Loucy (cell line): ENCODE data around the gene C6orf120.
A peak's percentile ranks its signal among the peaks of the same experiment; 100 is the strongest.

Source experiments
- H2AFZ ChIP-seq: fragments of 200-600 bp; sonication (generic); 2 replicates; pipeline ENCODE4 v1.6.0; 2016; ENCODE audit warnings: antibody characterized with exemption, mild to moderate bottlenecking, low read length, moderate library complexity
- H3F3A ChIP-seq: fragments of 200-600 bp; 2 replicates; pipeline ENCODE4 v1.6.0; 2016; ENCODE audit warnings: antibody characterized with exemption, low read depth, mild to moderate bottlenecking
- H3K27me3 ChIP-seq: fragments of 200-600 bp; sonication (generic); 2 replicates; pipeline ENCODE4 v1.6.1; 2014; ENCODE audit warnings: low read length, mild to moderate bottlenecking; ENCODE audit not compliant: insufficient read depth, poor library complexity, severe bottlenecking
- H3K36me3 ChIP-seq: fragments of 200-600 bp; sonication (generic); 2 replicates; pipeline ENCODE4 v1.6.1; 2016; ENCODE audit warnings: low read length; ENCODE audit not compliant: insufficient read depth
- H3K4me1 ChIP-seq: fragments of 200-600 bp; sonication (generic); 2 replicates; pipeline ENCODE4 v1.5.1; 2014; ENCODE audit warnings: low read length, mild to moderate bottlenecking; ENCODE audit not compliant: insufficient read depth, poor library complexity, severe bottlenecking
- H3K4me2 ChIP-seq: fragments of 200-600 bp; sonication (generic); 2 replicates; pipeline ENCODE4 v1.6.0; 2014; ENCODE audit warnings: antibody characterized with exemption, low read length, low read depth, mild to moderate bottlenecking; ENCODE audit not compliant: poor library complexity, severe bottlenecking
- H3K4me3 ChIP-seq: fragments of 200-600 bp; sonication (generic); 2 replicates; pipeline ENCODE4 v1.5.1; 2014; ENCODE audit warnings: low read length, mild to moderate bottlenecking, mixed read lengths; ENCODE audit not compliant: poor library complexity, severe bottlenecking
- H3K79me2 ChIP-seq: fragments of 200-600 bp; sonication (generic); 2 replicates; pipeline ENCODE4 v1.6.1; 2014; ENCODE audit warnings: low read length; ENCODE audit not compliant: insufficient read depth
- H3K9ac ChIP-seq: fragments of 200-600 bp; sonication (generic); 2 replicates; pipeline ENCODE4 v1.6.0; 2014; ENCODE audit warnings: mild to moderate bottlenecking, low read depth, low read length, moderate library complexity; ENCODE audit not compliant: poor library complexity, severe bottlenecking
- H3K9me2 ChIP-seq: fragments of 200-600 bp; sonication (generic); replicated peaks from 2 replicates; pipeline ENCODE4 v1.6.1; 2016; ENCODE audit warnings: low read depth, low read length, mixed read lengths
- H3K9me3 ChIP-seq: fragments of 200-600 bp; sonication (generic); 2 replicates; pipeline ENCODE4 v1.6.1; 2014; ENCODE audit warnings: mild to moderate bottlenecking, antibody characterized with exemption, low read length, low read depth; ENCODE audit not compliant: insufficient read depth
- H4K20me1 ChIP-seq: fragments of 200-600 bp; sonication (generic); 2 replicates; pipeline ENCODE4 v1.6.0; 2014; ENCODE audit warnings: antibody characterized with exemption, low read length, mild to moderate bottlenecking; ENCODE audit not compliant: insufficient read depth, poor library complexity, severe bottlenecking
- EZH2phosphoT487 ChIP-seq: fragments of 200-600 bp; IDR thresholded peaks from 2 replicates; pipeline ENCODE4 v1.6.1; 2018; ENCODE audit warnings: antibody characterized with exemption, mild to moderate bottlenecking, moderate library complexity, borderline replicate concordance
- TF ChIP-seq, protein P1 (sequence below): fragments of 200-600 bp; sonication (generic); conservative IDR thresholded peaks from 2 replicates; pipeline ENCODE4 v1.5.1; 2014; ENCODE audit warnings: mild to moderate bottlenecking, antibody characterized with exemption, low read length

The C6orf120 gene

DNA sequence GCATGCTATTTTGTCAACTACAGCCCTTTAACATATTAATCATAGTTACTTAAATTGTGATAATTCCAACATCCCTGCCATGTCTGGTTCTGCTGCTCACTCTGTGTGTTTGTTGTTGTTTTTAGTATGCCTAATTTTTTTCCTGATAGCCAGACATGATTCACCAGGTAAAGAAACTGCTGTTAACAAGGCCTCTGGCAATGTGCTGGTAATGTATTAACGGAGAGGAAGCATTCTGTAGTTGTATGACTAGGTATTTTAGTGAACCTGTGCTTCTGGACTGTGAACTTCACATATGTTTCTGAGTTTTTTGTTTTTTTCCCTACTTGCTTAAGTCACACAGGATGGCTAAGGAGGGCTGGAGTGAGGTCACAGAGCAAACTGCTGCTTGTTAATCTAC lies 44.6 kb downstream of the C6orf120 start:
- H3K27me3 ChIP-seq, result no peaks in the 10 kb centered on the region
- no peak overlapping the region for H3K4me3 ChIP-seq
- H3K4me2 ChIP-seq, result no peak overlapping the region
- no peaks in the 10 kb centered on the region for H3K36me3 ChIP-seq
- no peak for TF ChIP-seq EZH2phosphoT487
- TF ChIP-seq, protein P1, sequence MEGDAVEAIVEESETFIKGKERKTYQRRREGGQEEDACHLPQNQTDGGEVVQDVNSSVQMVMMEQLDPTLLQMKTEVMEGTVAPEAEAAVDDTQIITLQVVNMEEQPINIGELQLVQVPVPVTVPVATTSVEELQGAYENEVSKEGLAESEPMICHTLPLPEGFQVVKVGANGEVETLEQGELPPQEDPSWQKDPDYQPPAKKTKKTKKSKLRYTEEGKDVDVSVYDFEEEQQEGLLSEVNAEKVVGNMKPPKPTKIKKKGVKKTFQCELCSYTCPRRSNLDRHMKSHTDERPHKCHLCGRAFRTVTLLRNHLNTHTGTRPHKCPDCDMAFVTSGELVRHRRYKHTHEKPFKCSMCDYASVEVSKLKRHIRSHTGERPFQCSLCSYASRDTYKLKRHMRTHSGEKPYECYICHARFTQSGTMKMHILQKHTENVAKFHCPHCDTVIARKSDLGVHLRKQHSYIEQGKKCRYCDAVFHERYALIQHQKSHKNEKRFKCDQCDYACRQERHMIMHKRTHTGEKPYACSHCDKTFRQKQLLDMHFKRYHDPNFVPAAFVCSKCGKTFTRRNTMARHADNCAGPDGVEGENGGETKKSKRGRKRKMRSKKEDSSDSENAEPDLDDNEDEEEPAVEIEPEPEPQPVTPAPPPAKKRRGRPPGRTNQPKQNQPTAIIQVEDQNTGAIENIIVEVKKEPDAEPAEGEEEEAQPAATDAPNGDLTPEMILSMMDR, result no peak
- H3K9me3 ChIP-seq, result no peaks in the 10 kb centered on the region
- peaks cover 21% of the 10 kb centered on the region for H3K79me2 ChIP-seq
- H3F3A ChIP-seq, result no peaks in the 10 kb centered on the region
- no peaks in the 10 kb centered on the region for H4K20me1 ChIP-seq
- no peak overlapping the region for H3K9ac ChIP-seq
- no peak overlapping the region for H2AFZ ChIP-seq
- H3K4me1 ChIP-seq, result peaks cover 12% of the 10 kb centered on the region
- H3K9me2 ChIP-seq, result no peaks in the 10 kb centered on the region

DNA sequence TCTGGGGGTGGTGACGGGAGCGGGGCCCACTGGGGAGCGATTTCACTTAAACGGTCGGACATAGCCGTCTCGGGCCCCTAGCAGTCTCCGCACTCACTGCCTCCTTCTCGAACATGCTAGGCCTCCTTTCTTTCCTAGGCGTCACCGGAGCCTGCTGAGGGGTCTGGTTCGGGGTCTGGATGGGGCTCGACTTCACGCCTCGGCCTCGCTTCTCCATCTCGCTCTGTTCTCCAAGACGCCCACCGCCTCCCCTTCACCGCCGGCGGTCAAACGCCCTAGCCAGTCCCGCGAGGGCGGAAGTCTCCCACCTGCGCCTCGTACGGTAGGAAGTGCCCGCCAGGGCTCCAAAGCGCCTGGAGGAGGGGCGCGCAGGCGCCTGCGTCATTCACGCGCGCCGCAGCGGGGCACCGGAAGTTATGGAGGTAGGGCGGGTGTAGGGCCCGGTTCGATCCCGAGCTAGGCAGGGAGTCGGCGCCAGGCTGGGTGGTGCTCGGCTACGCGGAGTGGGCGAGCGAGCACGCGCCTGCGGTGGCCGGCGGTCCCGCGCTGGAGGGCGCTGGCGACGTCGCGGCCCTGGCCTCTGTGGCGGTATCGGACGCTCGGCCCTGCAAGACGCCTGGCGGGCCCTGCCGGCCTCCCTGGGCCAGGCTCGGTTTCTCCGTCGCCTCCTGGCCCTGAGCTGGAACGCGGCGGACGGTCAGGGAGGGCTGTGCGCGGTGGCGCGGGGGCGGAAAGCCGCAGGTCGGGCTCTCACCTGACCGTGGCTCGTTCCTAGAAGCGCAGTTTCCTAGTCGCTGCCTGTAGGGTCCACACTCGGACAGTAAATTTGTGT lies 49.5 kb downstream of the C6orf120 start, which contains the start of the genes DYNLT2 and ERMARD:
DYNLT2 (minus strand) TSS at position 331 of the 832 bp plus-strand sequence; CDS start at position 217, 114 bp downstream.
ERMARD (plus strand) TSS at position 381 of the 832 bp plus-strand sequence; CDS start at position 417, 36 bp downstream.
- Histone ChIP-seq H3K9me2 (no peaks in the 10 kb centered on the region), H3K9me3 (no peaks in the 10 kb centered on the region), H3K4me2 (peak within 1 kb of the TSS; percentile 97), H3K79me2 (peaks cover 37% of the 10 kb centered on the region), H3K9ac (peak within 1 kb of the TSS; percentile 99), H3K4me1 (peaks cover 27% of the 10 kb centered on the region), H3K36me3 (no peaks in the 10 kb centered on the region), H3K27me3 (no peaks in the 10 kb centered on the region), H3K4me3 (peak within 1 kb of the TSS; percentile 90), H2AFZ (peak within 1 kb of the TSS; percentile 83), H4K20me1 (no peaks in the 10 kb centered on the region), H3F3A (no peaks in the 10 kb centered on the region)
- TF ChIP-seq EZH2phosphoT487, result no peak
- TF ChIP-seq, protein P1, result 0 out of 2 replicates have a peak, but pooled peaks have one; percentile 9

DNA sequence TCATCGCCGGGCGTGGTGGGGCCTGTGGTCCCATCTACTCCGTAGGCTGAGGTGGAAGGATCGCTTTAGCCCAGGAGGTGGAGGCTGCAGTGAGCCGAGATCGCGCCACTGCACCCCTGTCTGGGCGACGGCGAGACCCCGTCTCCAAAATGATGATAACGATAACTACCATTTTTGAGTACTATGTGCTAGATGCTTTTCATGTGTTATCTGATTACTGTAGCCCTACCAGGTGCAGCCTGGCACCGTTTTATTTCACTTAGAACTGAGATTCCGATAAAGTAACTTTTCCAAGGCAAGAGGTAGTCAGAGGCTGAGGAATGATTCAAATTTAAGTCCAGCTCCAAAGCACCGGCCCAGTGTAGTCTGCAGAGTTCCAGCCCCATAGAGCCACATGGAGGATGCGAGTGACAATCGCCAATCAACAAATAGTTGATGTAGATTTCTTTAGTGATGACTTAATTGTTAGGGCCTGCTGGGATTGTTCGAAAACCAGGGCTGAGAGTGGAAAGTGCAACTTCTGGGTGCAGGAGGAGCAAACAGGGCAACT lies 50.2 kb downstream of the C6orf120 start:
- H3K79me2 ChIP-seq, result peaks cover 37% of the 10 kb centered on the region
- no peaks in the 10 kb centered on the region for H3K9me3 ChIP-seq
- H3K4me2 ChIP-seq, result peak overlapping the region; percentile 97
- peaks cover 27% of the 10 kb centered on the region for H3K4me1 ChIP-seq
- no peaks in the 10 kb centered on the region for H3F3A ChIP-seq
- no peaks in the 10 kb centered on the region for H4K20me1 ChIP-seq
- no peaks in the 10 kb centered on the region for H3K9me2 ChIP-seq
- no peaks in the 10 kb centered on the region for H3K36me3 ChIP-seq
- H3K27me3 ChIP-seq, result no peaks in the 10 kb centered on the region
- H3K9ac ChIP-seq, result peak overlapping the region; percentile 99
- no peak for TF ChIP-seq EZH2phosphoT487
- TF ChIP-seq, protein P1, result no peak
- H3K4me3 ChIP-seq, result peak overlapping the region; percentile 90
- H2AFZ ChIP-seq, result peak overlapping the region; percentile 83
